Endothelial cell of umbilical vein (primary cell): ENCODE results near the gene AIG1. TPM values are rescaled to one million over a fixed set of nuclear protein-coding genes. Genes with fewer than 3 reads are reported as not detected.

Experiments used
- BruUV-seq: library from RNA; stranded (reverse); fragments of 400-500 nt; replicated peaks from 2 replicates; lab custom pipeline; 2021; lab: Mats Ljungman, UMichigan
- CTCF ChIA-PET: fragments of 300-600, 350-600 bp; sonication (Branson Sonifier 250); formaldehyde crosslinking; loops from one replicate; lab custom pipeline; 2021; ENCODE audit warnings: antibody characterized with exemption, inconsistent platforms; lab: Charles Lee
- POLR2A ChIA-PET: fragments of 300-600, 350-600 bp; sonication (Branson Sonifier 250); formaldehyde crosslinking; loops from one replicate; lab custom pipeline; 2021; ENCODE audit warnings: antibody characterized with exemption, inconsistent platforms; lab: Charles Lee
- DNase-seq: peaks from one replicate; pipeline ENCODE4 v3.0.0-alpha.2; 2011; ENCODE audit warnings: low read depth, low spot score
- FAIRE-seq: peaks from 2 replicates; lab custom pipeline; 2011; peaks lifted over from hg19 to GRCh38; lab: Jason Lieb, UNC
- H2AFZ ChIP-seq: 2 replicates; pipeline ENCODE4 v1.6.0; 2012; ENCODE audit warnings: low read depth, low read length, control low read depth, inconsistent platforms
- H3K27ac ChIP-seq: 2 replicates; pipeline ENCODE4 v1.5.1; 2011; ENCODE audit warnings: low read depth, mild to moderate bottlenecking, control low read depth, low read length, moderate library complexity; ENCODE audit not compliant: insufficient read depth
- H3K27me3 ChIP-seq, 2 experiments: 2 replicates each; pipeline versions ENCODE4 v1.6.0 to v1.6.1; 2011; ENCODE audit warnings: low read length in 2 of 2, mixed read lengths in 1 of 2; ENCODE audit not compliant: control insufficient read depth in 2 of 2, insufficient read depth in 2 of 2
- H3K36me3 ChIP-seq, 2 experiments: 2 replicates in 1 of 2; 3 replicates in 1 of 2; pipeline ENCODE4 v1.5.1; 2011; ENCODE audit warnings: low read length in 2 of 2, mild to moderate bottlenecking in 1 of 2, moderate library complexity in 1 of 2; ENCODE audit not compliant: control insufficient read depth in 2 of 2, insufficient read depth in 2 of 2; ENCODE audit errors: extremely low read depth in 1 of 2
- H3K4me1 ChIP-seq: 3 replicates; pipeline ENCODE4 v1.5.1; 2011; ENCODE audit warnings: mild to moderate bottlenecking, low read length; ENCODE audit not compliant: control insufficient read depth, insufficient read depth; ENCODE audit errors: extremely low read depth
- H3K4me2 ChIP-seq: 2 replicates; pipeline ENCODE4 v1.6.1; 2011; ENCODE audit warnings: low read length, control low read depth, mixed read lengths; ENCODE audit not compliant: insufficient read depth
- H3K4me3 ChIP-seq, 3 experiments: fragments of 200-600 bp in 1 of 3; sonication (generic), shearing (Covaris generic) in 1 of 3; replicated peaks in 1 of 3; 2 replicates each; pipeline ENCODE4 v1.5.1; 2011 to 2016; ENCODE audit warnings: control low read depth in 3 of 3, low read length in 3 of 3, mild to moderate bottlenecking in 2 of 3, inconsistent platforms in 1 of 3, low read depth in 1 of 3, moderate library complexity in 1 of 3; ENCODE audit not compliant: insufficient read depth in 1 of 3
- H3K79me2 ChIP-seq: 2 replicates; pipeline ENCODE4 v1.6.0; 2012; ENCODE audit warnings: low read length, inconsistent platforms; ENCODE audit not compliant: control insufficient read depth, insufficient read depth
- H3K9ac ChIP-seq: replicated peaks from 2 replicates; pipeline ENCODE3; 2011; ENCODE audit warnings: low read length, control low read depth; ENCODE audit not compliant: insufficient read depth; ENCODE audit errors: extremely low read depth
- H3K9me1 ChIP-seq: replicated peaks from 3 replicates; pipeline ENCODE4 v1.6.0; 2011; ENCODE audit warnings: mild to moderate bottlenecking, low read length; ENCODE audit not compliant: control insufficient read depth, insufficient read depth; ENCODE audit errors: extremely low read depth
- H3K9me3 ChIP-seq: replicated peaks from 2 replicates; pipeline ENCODE4 v1.5.1; 2012; ENCODE audit warnings: low read length, inconsistent platforms; ENCODE audit not compliant: control insufficient read depth, insufficient read depth
- H4K20me1 ChIP-seq: replicated peaks from 2 replicates; pipeline ENCODE3; 2011; ENCODE audit warnings: mild to moderate bottlenecking, low read length; ENCODE audit not compliant: control insufficient read depth, insufficient read depth; ENCODE audit errors: extremely low read depth
- CTCF ChIP-seq, 2 donors: IDR thresholded peaks; 1 replicate in 1 of 2; 2 replicates in 1 of 2; pipeline ENCODE4 v1.5.1; 2011; ENCODE audit warnings: low read length in 2 of 2, mild to moderate bottlenecking in 2 of 2, moderate library complexity in 2 of 2, control low read depth in 1 of 2, inconsistent platforms in 1 of 2, low read depth in 1 of 2; ENCODE audit not compliant: insufficient read depth in 1 of 2; ENCODE audit errors: extremely low read depth in 1 of 2
- EZH2 ChIP-seq: IDR thresholded peaks from 2 replicates; pipeline ENCODE4 v1.6.1; 2012; ENCODE audit warnings: borderline replicate concordance, low read depth, mild to moderate bottlenecking, moderate library complexity, low read length, inconsistent platforms; ENCODE audit not compliant: severe bottlenecking
- FOS ChIP-seq: IDR thresholded peaks from 2 replicates; pipeline ENCODE4 v1.6.1; 2011; ENCODE audit warnings: mild to moderate bottlenecking, low read length, moderate library complexity, borderline replicate concordance; ENCODE audit not compliant: insufficient read depth
- GATA2 ChIP-seq: IDR thresholded peaks from 2 replicates; pipeline ENCODE4 v1.7.0; 2011; ENCODE audit warnings: low read depth, mild to moderate bottlenecking, moderate library complexity, mixed read lengths, low read length; ENCODE audit not compliant: insufficient read length, insufficient read depth
- JUN ChIP-seq: IDR thresholded peaks from 2 replicates; pipeline ENCODE4 v1.6.1; 2011; ENCODE audit warnings: borderline replicate concordance, low read depth; ENCODE audit not compliant: insufficient read length, insufficient read depth
- MAX ChIP-seq: IDR thresholded peaks from 2 replicates; pipeline ENCODE4 v1.6.1; 2011; ENCODE audit not compliant: insufficient read depth, insufficient read length
- MYC ChIP-seq: IDR thresholded peaks from one replicate; pipeline ENCODE4 v1.6.1; 2011; ENCODE audit warnings: mild to moderate bottlenecking, low read depth, low read length
- POLR2A ChIP-seq: IDR thresholded peaks from 2 replicates; pipeline ENCODE4 v1.6.1; 2012; ENCODE audit warnings: low read depth, mild to moderate bottlenecking, control low read depth, low read length
- POLR2AphosphoS5 ChIP-seq: IDR thresholded peaks from 2 replicates; pipeline ENCODE4 v1.6.1; 2012; ENCODE audit warnings: low read depth, mild to moderate bottlenecking, control low read depth, low read length, moderate library complexity; ENCODE audit not compliant: insufficient read depth
- dilution Hi-C: fragments of 300-500 bp; cut with MboI; formaldehyde crosslinking; loops from one replicate; pipeline ENCODE4 v1.15.0; 2019; ENCODE audit warnings: low sequenced_read_pairs; ENCODE audit not compliant: extremely low pct_ligation_motif_present
- intact Hi-C: fragments of 100-400 bp; cut with micrococcal nuclease; formaldehyde crosslinking; loops from one replicate; pipeline ENCODE4 v1.10.0; 2022
- polyA plus RNA-seq, 4 experiments: library from polyadenylated mRNA; depleted of rRNA in 3 of 4; stranded (reverse) in 3 of 4; unstranded in 1 of 4; fragments of >200 nt; gene quantifications; 2 replicates each; pipeline versions ENCODE4 v1.2.1 to v1.2.3, GENCODE V29; 2011 to 2012; ENCODE audit warnings: missing spikeins in 1 of 4
- total RNA-seq: library from RNA; stranded (reverse); gene quantifications from 2 replicates; pipeline ENCODE4 v1.2.3, GENCODE V29; 2021

AIG1 gene
- total and polyA plus RNA-seq, 2 donors (not counting 3 experiments of a cell fraction or from before 2014, with no cell fraction given): 17.7 to 22.7 TPM

- Histone ChIP-seq H3K9ac (no peak overlapping the region), H3K4me1 (no peaks in the 10 kb centered on the region), H3K4me2 (no peak overlapping the region), H3K79me2 (no peaks in the 10 kb centered on the region), H3K27ac (no peak overlapping the region), H3K4me3 (no peak overlapping the region), H2AFZ (no peak overlapping the region), H3K9me3 (no peaks in the 10 kb centered on the region), H3K9me1 (no peaks in the 10 kb centered on the region), H3K36me3 (no peaks in the 10 kb centered on the region), H3K27me3 (no peaks in the 10 kb centered on the region), H4K20me1 (no peaks in the 10 kb centered on the region)
- intact Hi-C loops: loop anchor here (5.0 kb wide), 1 partner anchor 778 kb away; no protein-coding TSS in a partner anchor
- no TSS peak for BruUV-seq
- FAIRE-seq (no peak), DNase-seq (no peak)
- dilution Hi-C loops: no loop called here
- ChIA-PET CTCF (interaction anchor here (2.0 to 5.5 kb wide), 3 partner anchors 103 to 193 kb away, joined by 5 to 105 read pairs (median 60); no protein-coding TSS in a partner anchor), POLR2A (no interaction called here)
- no peak for TF ChIP-seq EZH2
- TF ChIP-seq POLR2AphosphoS5: no peak
- TF ChIP-seq JUN: no peak
- no peak for TF ChIP-seq FOS
- no peak for TF ChIP-seq POLR2A
- no peak for TF ChIP-seq CTCF (IDR thresholded peaks at IDR 0.05; ENCODE audit: extremely low read depth in 1 of 2, insufficient read depth in 1 of 2, low read depth in 1 of 2, low read length in 2 of 2)
- TF ChIP-seq GATA2: no peak
- no peak for TF ChIP-seq MYC
- no peak for TF ChIP-seq MAX
These were observed 174.0 kb downstream of the AIG1 start for GRCh38 chr6:143234734-143235133.
